Right lobe of liver (tissue), 6 donors: ENCODE data around the gene NAA60. TPM values are rescaled to one million over a fixed set of nuclear protein-coding genes. Genes with fewer than 3 reads are reported as not detected.

Experiments
- ATAC-seq, 4 donors: fragments of 200-7000 bp; cut with Tn5 transposase; one replicate each; pipeline ENCODE4 v1.9.1; 2020; ENCODE audit warnings: mild to moderate bottlenecking in 4 of 4, moderate library complexity in 4 of 4
- DNase-seq, 3 donors: peaks; one replicate each; pipeline ENCODE4 v3.0.0-alpha.2; 2020
- H3K27ac ChIP-seq, 3 donors: fragments of 200-600 bp; one replicate each; pipeline ENCODE4 v1.8.0; 2022
- H3K27me3 ChIP-seq, 2 donors: fragments of 200-600 bp; one replicate each; pipeline ENCODE4 v1.8.0; 2022
- H3K36me3 ChIP-seq, 4 donors: fragments of 200-600 bp; sonication (generic) in 1 of 4; one replicate each; pipeline versions ENCODE4 v1.5.1 to v1.8.0; 2017 to 2022; ENCODE audit warnings: control low read depth in 1 of 4
- H3K4me1 ChIP-seq, 4 donors: fragments of 200-600 bp; sonication (generic) in 1 of 4; one replicate each; pipeline versions ENCODE4 v1.5.1 to v1.8.0; 2017 to 2022; ENCODE audit warnings: control low read depth in 1 of 4
- H3K4me3 ChIP-seq, 3 donors: fragments of 200-600 bp; one replicate each; pipeline ENCODE4 v1.8.0; 2022
- H3K9me3 ChIP-seq, 4 donors: fragments of 200-600 bp; sonication (generic) in 1 of 4; one replicate each; pipeline versions ENCODE4 v1.5.1 to v1.8.0; 2017 to 2022; ENCODE audit warnings: control low read depth in 1 of 4
- CTCF ChIP-seq, 4 donors: fragments of 200-600 bp in 3 of 4; fragments of 450-650 bp in 1 of 4; IDR thresholded peaks; one replicate each; pipeline versions ENCODE4 v1.5.1 to v1.8.0; 2016 to 2022; ENCODE audit warnings: antibody characterized with exemption in 4 of 4, mild to moderate bottlenecking in 2 of 4
- POLR2A ChIP-seq: fragments of 450-650 bp; IDR thresholded peaks from one replicate; pipeline ENCODE4 v1.6.1; 2017; ENCODE audit warnings: antibody characterized with exemption, mild to moderate bottlenecking
- WGBS: methylation state at CpG from one replicate; pipeline ENCODE4 v1.1.6; 2018; ENCODE audit warnings: low coverage, low lambda C conversion rate; ENCODE audit not compliant: insufficient coverage; ENCODE audit errors: missing lambda C conversion rate; 5-methylcytosine and 5-hydroxymethylcytosine counted together
- intact Hi-C, 2 donors: fragments of 100-400 bp; cut with DNase I; formaldehyde crosslinking; loops; one replicate each; pipeline versions ENCODE4 v1.11.2 to v1.14.1; 2022
- total RNA-seq, 6 experiments: library from RNA; depleted of rRNA in 2 of 6; stranded (reverse); fragments of >200 nt in 2 of 6; fragmentation: NEBNext Ultra II Directional in 3 of 6; extraction: Animal tissue kit (Norgen Biotek cat#: 25700) in 3 of 6; gene quantifications; one replicate each; pipeline versions ENCODE4 v1.1.0 to v1.2.4, GENCODE V29; 2016 to 2023
- donor health status: DM: no; HTN: yes; CAD: no.
- donor health status: DM: no; HTN: no; CAD: no.
- donor health status: DM: no; HTN: no; CAD: no.
- donor health status: DM: no; HTN: yes; CAD: no.
- donor health status: DM: no; HTN: yes; CAD: no.

NAA60 gene
- total RNA-seq, 6 experiments from 2014 or later: 25.0 to 46.6 (median 30.8) TPM

DNA sequence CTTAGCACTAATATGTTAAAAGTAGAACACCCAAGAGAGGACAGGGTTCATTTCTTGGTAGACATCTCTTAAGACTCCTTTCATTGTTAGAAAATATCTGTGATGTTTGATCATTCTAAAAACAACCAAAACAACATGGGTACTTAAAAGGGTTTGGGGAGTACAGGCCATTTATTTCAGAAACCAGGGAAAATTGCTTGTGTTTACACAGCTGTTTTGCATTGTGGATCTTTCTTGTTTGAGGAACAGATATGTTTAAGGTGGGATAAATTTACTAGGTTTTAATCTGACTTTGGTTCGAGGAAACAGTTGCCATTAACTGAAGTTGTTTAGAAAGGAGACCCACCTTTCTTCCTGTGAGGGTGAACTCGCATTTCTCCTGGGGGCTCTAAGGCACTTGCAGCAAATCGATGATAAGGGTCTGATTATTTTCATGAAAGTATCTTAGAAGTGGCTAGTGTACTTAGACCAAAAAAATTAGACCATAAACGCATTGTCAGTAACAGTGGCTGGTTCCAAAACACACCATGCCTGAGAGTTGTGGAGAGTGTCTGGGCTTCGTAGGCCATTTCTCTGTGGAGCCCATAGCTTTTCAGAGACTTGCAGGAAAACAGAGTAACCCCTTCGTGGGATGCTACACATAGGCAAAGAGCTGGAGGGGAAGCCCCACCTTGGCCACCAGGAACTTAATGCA, 75.0 kb downstream of the NAA60 start:
- Histone ChIP-seq H3K27me3 (no peaks in the 10 kb centered on the region), H3K27ac (no peak overlapping the region), H3K4me1 (peaks cover 0 to 9% (median 0%) of the 10 kb centered on the region in 4 donors), H3K4me3 (no peak overlapping the region), H3K9me3 (no peaks in the 10 kb centered on the region), H3K36me3 (peaks cover 0 to 52% (median 8%) of the 10 kb centered on the region in 4 donors)
- no peak for DNase-seq
- no peak for ATAC-seq
- TF ChIP-seq POLR2A: no peak
- TF ChIP-seq CTCF (IDR thresholded peaks at IDR 0.05): no peak
- intact Hi-C loops: no loop called here
- WGBS: 85% methylated on average over 5 of the region's 6 CpGs

DNA sequence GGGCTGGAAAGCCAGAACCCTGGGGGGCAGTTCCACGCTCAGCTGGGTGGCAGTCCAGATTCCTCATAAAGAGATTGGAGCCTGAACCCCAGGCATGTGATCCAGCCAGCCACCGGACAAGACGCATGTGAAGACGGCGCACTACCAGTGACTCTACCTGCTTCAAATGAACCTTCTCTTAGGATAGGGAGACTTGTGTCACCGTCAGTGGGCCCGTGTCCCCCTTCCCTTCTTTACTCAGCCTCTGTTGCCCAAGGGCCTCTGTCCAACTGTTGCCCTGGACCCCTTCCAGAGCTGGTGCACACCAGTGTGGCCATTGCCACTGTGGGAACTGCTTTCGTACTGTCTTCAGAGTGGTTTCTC, 75.5 kb downstream of the NAA60 start:
- WGBS: no CpG with 5 or more reads among the region's 8 CpGs
- TF ChIP-seq CTCF (IDR thresholded peaks at IDR 0.05): no peak
- no peak for TF ChIP-seq POLR2A
- H3K4me1 ChIP-seq: peaks cover 0 to 12% (median 0%) of the 10 kb centered on the region in 4 donors
- H3K27ac ChIP-seq: no peak overlapping the region
- H3K27me3 ChIP-seq: no peaks in the 10 kb centered on the region
- no peaks in the 10 kb centered on the region for H3K9me3 ChIP-seq
- no peak overlapping the region for H3K4me3 ChIP-seq
- peaks cover 0 to 47% (median 8%) of the 10 kb centered on the region in 4 donors for H3K36me3 ChIP-seq
- intact Hi-C loops: no loop called here
- ATAC-seq: no peak
- no peak for DNase-seq

GRCh38 chr16:3519581-3519980, 76.1 kb downstream of the NAA60 start:
- no peak for DNase-seq
- 94% methylated on average over 2 of the region's 2 CpGs for WGBS
- H3K27ac ChIP-seq: no peak overlapping the region
- no peak for TF ChIP-seq POLR2A
- TF ChIP-seq CTCF (IDR thresholded peaks at IDR 0.05): no peak
- intact Hi-C loops: no loop called here
- H3K36me3 ChIP-seq: peaks cover 0 to 41% (median 8%) of the 10 kb centered on the region in 4 donors
- no peak for ATAC-seq
- no peaks in the 10 kb centered on the region for H3K27me3 ChIP-seq
- H3K4me1 ChIP-seq: peaks cover 0 to 12% (median 0%) of the 10 kb centered on the region in 4 donors
- H3K9me3 ChIP-seq: no peaks in the 10 kb centered on the region
- H3K4me3 ChIP-seq: no peak overlapping the region

GRCh38 chr16:3520413-3520812, 76.9 kb downstream of the NAA60 start:
- TF ChIP-seq POLR2A (no peak), CTCF (IDR thresholded peaks at IDR 0.05) (no peak)
- H3K27ac ChIP-seq: no peak overlapping the region
- intact Hi-C loops: no loop called here
- no peak overlapping the region for H3K4me3 ChIP-seq
- peaks cover 0 to 12% (median 0%) of the 10 kb centered on the region in 4 donors for H3K4me1 ChIP-seq
- no peaks in the 10 kb centered on the region for H3K9me3 ChIP-seq
- no peak for ATAC-seq
- no peaks in the 10 kb centered on the region for H3K27me3 ChIP-seq
- 84% methylated on average over 4 of the region's 4 CpGs for whole genome bisulfite sequencing
- no peak for DNase-seq
- peaks cover 0 to 38% (median 8%) of the 10 kb centered on the region in 4 donors for H3K36me3 ChIP-seq
